ENCODE measurements around the gene PMPCB. TPM values are rescaled to one million over a fixed set of nuclear protein-coding genes. Genes with fewer than 3 reads are reported as not detected.
"Not testable (repeated sequence)": the region's sequence is repeated elsewhere in the genome, so short reads cannot be mapped to it uniquely, and the experiment has no call there.

PMPCB gene, protein sequence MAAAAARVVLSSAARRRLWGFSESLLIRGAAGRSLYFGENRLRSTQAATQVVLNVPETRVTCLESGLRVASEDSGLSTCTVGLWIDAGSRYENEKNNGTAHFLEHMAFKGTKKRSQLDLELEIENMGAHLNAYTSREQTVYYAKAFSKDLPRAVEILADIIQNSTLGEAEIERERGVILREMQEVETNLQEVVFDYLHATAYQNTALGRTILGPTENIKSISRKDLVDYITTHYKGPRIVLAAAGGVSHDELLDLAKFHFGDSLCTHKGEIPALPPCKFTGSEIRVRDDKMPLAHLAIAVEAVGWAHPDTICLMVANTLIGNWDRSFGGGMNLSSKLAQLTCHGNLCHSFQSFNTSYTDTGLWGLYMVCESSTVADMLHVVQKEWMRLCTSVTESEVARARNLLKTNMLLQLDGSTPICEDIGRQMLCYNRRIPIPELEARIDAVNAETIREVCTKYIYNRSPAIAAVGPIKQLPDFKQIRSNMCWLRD
- 36.8 and 39.7 TPM in 2 replicates for total RNA-seq
- 25.3 and 30.0 TPM in 2 replicates for polyA plus RNA-seq
- polyA plus RNA-seq (2011; cell fraction: cytosol; rRNA removed): 39.8 and 42.1 TPM in 2 replicates
- polyA plus RNA-seq (2011; cell fraction: nucleus; rRNA removed): 67.1 and 83.8 TPM in 2 replicates
- 32.9 and 45.8 TPM in 2 replicates for polyA plus RNA-seq (2012)
- 25.0 and 32.5 TPM in 2 replicates for polyA minus RNA-seq
- polyA minus RNA-seq (2011; cell fraction: cytosol; rRNA and poly(A)+ RNA removed): 32.1 TPM
- polyA minus RNA-seq (2011; cell fraction: nucleus; rRNA and poly(A)+ RNA removed): 18.7 and 22.8 TPM in 2 replicates
- percentile 86 among the genes with signal in this experiment for Bru-seq, nascent RNA
- percentile 85 among the genes with signal in this experiment for BruChase-seq, experiment 1, labeled RNA remaining after a 6-hour chase
- BruChase-seq, experiment 2, labeled RNA remaining after a 2-hour chase: percentile 79 among the genes with signal in this experiment
- long read RNA-seq, transcript PMPCB-201 (13 exons, 2,472 nt): major isoform, 86 of 106 reads
- long read RNA-seq, partial matches to known transcripts: 6 of 106 reads
- long read RNA-seq, other reads (novel, unspliced or antisense): 11 of 106 reads

- TSS peak; percentile 68 for BruUV-seq (replicated peaks)
- H3K9me1 ChIP-seq (replicated peaks; ENCODE audit: control insufficient read depth, extremely low read depth, insufficient read depth, low read length): no peaks in the 10 kb centered on the region
- H3K9me3 ChIP-seq (replicated peaks; ENCODE audit: control insufficient read depth, insufficient read depth, low read length): no peaks in the 10 kb centered on the region
- ChIA-PET CTCF (interaction anchor here (1.0 to 1.6 kb wide), 4 partner anchors 9 to 110 kb away, joined by 3 to 9 read pairs (median 6); no protein-coding TSS in a partner anchor), POLR2A (no interaction called here)
- FAIRE-seq (peak; percentile 85), DNase-seq (ENCODE audit: low read depth, low spot score) (peak; percentile 87)
- H4K20me1 ChIP-seq (replicated peaks; ENCODE audit: control insufficient read depth, extremely low read depth, insufficient read depth, low read length): no peaks in the 10 kb centered on the region
- H3K27me3 ChIP-seq (ENCODE audit: control insufficient read depth in 2 of 2, insufficient read depth in 2 of 2, low read length in 2 of 2): peaks cover 0 to 3% of the 10 kb centered on the region in 2 experiments
- H2AFZ ChIP-seq (ENCODE audit: low read depth, low read length): peak within 1 kb of the TSS; percentile 98
- TF ChIP-seq FOS (IDR thresholded peaks at IDR 0.05; ENCODE audit: borderline replicate concordance, insufficient read depth, low read length) (no peak), POLR2AphosphoS5 (IDR thresholded peaks at IDR 0.05; ENCODE audit: insufficient read depth, low read depth, low read length) (peak; percentile 44)
- TF ChIP-seq, protein P1, sequence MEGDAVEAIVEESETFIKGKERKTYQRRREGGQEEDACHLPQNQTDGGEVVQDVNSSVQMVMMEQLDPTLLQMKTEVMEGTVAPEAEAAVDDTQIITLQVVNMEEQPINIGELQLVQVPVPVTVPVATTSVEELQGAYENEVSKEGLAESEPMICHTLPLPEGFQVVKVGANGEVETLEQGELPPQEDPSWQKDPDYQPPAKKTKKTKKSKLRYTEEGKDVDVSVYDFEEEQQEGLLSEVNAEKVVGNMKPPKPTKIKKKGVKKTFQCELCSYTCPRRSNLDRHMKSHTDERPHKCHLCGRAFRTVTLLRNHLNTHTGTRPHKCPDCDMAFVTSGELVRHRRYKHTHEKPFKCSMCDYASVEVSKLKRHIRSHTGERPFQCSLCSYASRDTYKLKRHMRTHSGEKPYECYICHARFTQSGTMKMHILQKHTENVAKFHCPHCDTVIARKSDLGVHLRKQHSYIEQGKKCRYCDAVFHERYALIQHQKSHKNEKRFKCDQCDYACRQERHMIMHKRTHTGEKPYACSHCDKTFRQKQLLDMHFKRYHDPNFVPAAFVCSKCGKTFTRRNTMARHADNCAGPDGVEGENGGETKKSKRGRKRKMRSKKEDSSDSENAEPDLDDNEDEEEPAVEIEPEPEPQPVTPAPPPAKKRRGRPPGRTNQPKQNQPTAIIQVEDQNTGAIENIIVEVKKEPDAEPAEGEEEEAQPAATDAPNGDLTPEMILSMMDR (IDR thresholded peaks at IDR 0.05; ENCODE audit: extremely low read depth in 1 of 2, insufficient read depth in 1 of 2, low read depth in 1 of 2, low read length in 2 of 2): peak; percentile 93 to 96
- H3K4me3 ChIP-seq (replicated peaks in 1 of 3; ENCODE audit: insufficient read depth in 1 of 3, low read depth in 1 of 3, low read length in 3 of 3): peak within 1 kb of the TSS; percentile 63 to 89 (median 81)
- peaks cover 9% of the 10 kb centered on the region for H3K79me2 ChIP-seq (ENCODE audit: control insufficient read depth, insufficient read depth, low read length)
- intact Hi-C loops (cut with micrococcal nuclease): loop anchor here (1.0 to 10.0 kb wide), 6 partner anchors 10 to 1618 kb away; partner anchors contain the start of genes DNAJC2 and SLC26A5
- H3K36me3 ChIP-seq (ENCODE audit: control insufficient read depth in 2 of 2, extremely low read depth in 1 of 2, insufficient read depth in 2 of 2, low read length in 2 of 2): peaks cover 0 to 10% of the 10 kb centered on the region in 2 experiments
- H3K27ac ChIP-seq (ENCODE audit: insufficient read depth, low read depth, low read length): peak within 1 kb of the TSS; percentile 68
- H3K9ac ChIP-seq (replicated peaks; ENCODE audit: extremely low read depth, insufficient read depth, low read length): peak within 1 kb of the TSS; percentile 86
- H3K4me1 ChIP-seq (ENCODE audit: control insufficient read depth, extremely low read depth, insufficient read depth, low read length): peaks cover 10% of the 10 kb centered on the region
- dilution Hi-C loops (cut with MboI; ENCODE audit: extremely low pct_ligation_motif_present, low sequenced_read_pairs): no loop called here
- peak within 1 kb of the TSS; percentile 87 for H3K4me2 ChIP-seq (ENCODE audit: insufficient read depth, low read length)
Observed at GRCh38 chr7:103296901-103297836, at the start of gene PMPCB. PMPCB (plus strand) TSS chr7:103297435; CDS start chr7:103297460, 25 bp downstream.

- H2AFZ ChIP-seq (ENCODE audit: low read depth, low read length); H3K4me2 ChIP-seq (ENCODE audit: insufficient read depth, low read length); H3K27me3 ChIP-seq (ENCODE audit: control insufficient read depth in 2 of 2, insufficient read depth in 2 of 2, low read length in 2 of 2); H3K36me3 ChIP-seq (ENCODE audit: control insufficient read depth in 2 of 2, extremely low read depth in 1 of 2, insufficient read depth in 2 of 2, low read length in 2 of 2); H3K9me1 ChIP-seq (replicated peaks; ENCODE audit: control insufficient read depth, extremely low read depth, insufficient read depth, low read length); H3K4me3 ChIP-seq (replicated peaks in 1 of 3; ENCODE audit: insufficient read depth in 1 of 3, low read depth in 1 of 3, low read length in 3 of 3); H3K27ac ChIP-seq (ENCODE audit: insufficient read depth, low read depth, low read length); H3K9ac ChIP-seq (replicated peaks; ENCODE audit: extremely low read depth, insufficient read depth, low read length); DNase-seq (ENCODE audit: low read depth, low spot score); BruUV-seq (replicated peaks); FAIRE-seq; H3K79me2 ChIP-seq (ENCODE audit: control insufficient read depth, insufficient read depth, low read length); H3K4me1 ChIP-seq (ENCODE audit: control insufficient read depth, extremely low read depth, insufficient read depth, low read length); dilution Hi-C loops (cut with MboI; ENCODE audit: extremely low pct_ligation_motif_present, low sequenced_read_pairs); intact Hi-C loops (cut with micrococcal nuclease); CTCF ChIA-PET; H4K20me1 ChIP-seq (replicated peaks; ENCODE audit: control insufficient read depth, extremely low read depth, insufficient read depth, low read length); POLR2A ChIA-PET; H3K9me3 ChIP-seq (replicated peaks; ENCODE audit: control insufficient read depth, insufficient read depth, low read length): not testable (repeated sequence)
Observed at GRCh38 chr7:103253699-103254506, 43.3 kb upstream of the PMPCB start.

Measured in endothelial cell of umbilical vein (primary cell).